HEK293T (cell line): Measurements from ENCODE around the gene CHIC1.
"Not testable (repeated sequence)": the region's sequence is repeated elsewhere in the genome, so short reads cannot be mapped to it uniquely, and the experiment has no call there.

Experiments used
- BHLHE40 ChIP-seq: fragments of 450-650 bp; IDR thresholded peaks from 2 replicates; pipeline ENCODE4 v1.6.1; 2016; ENCODE audit warnings: mild to moderate bottlenecking, moderate library complexity, borderline replicate concordance
- FOXM1 ChIP-seq: fragments of 450-650 bp; IDR thresholded peaks from 2 replicates; pipeline ENCODE4 v1.6.1; 2017; ENCODE audit warnings: mild to moderate bottlenecking, borderline replicate concordance
- SP1 ChIP-seq: fragments of 450-650 bp; IDR thresholded peaks from 2 replicates; pipeline ENCODE4 v1.6.1; 2017
- TARDBP ChIP-seq: fragments of 450-650 bp; IDR thresholded peaks from 2 replicates; pipeline ENCODE4 v1.6.1; 2016

DNA sequence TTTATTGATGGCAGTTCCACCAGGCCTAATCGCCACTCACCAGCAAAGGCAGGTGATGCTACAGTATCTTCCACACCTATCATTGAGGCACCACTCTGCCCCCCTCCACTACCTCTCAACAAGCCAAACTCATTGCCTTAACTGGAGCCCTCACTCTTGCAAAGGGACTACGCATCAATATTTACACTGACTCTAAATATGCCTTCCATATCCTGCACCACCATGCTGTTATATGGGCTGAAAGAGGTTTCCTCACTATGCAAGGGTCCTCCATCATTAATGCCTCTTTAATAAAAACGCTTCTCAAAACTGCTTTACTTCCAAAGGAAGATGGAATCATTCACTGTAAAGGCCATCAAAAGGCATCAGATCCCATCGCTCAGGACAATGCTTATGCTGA, 31.3 kb upstream of the CHIC1 start:
- not testable (repeated sequence) for TF ChIP-seq BHLHE40, SP1, FOXM1, TARDBP
